ENCODE results near the gene SEMA3G.
A peak's percentile ranks its signal among the peaks of the same experiment; 100 is the strongest.

SEMA3G gene

GRCh38 chr3:52402706-52403270 is 42.1 kb downstream of the SEMA3G start:
- DNase-seq (ENCODE audit: insufficient read length), result peak; percentile 12
- FAIRE-seq, result no peak
- TF ChIP-seq POLR2AphosphoS5 (IDR thresholded peaks at IDR 0.05; ENCODE audit: low read depth, low read length) (no peak), POLR2A (IDR thresholded peaks at IDR 0.05; ENCODE audit: low read depth, low read length) (no peak; the same call in 1 of the 2 replicates), TAF1 (IDR thresholded peaks at IDR 0.05; ENCODE audit: borderline replicate concordance, low read depth, low read length) (no peak)

- DNase-seq (ENCODE audit: insufficient read length), result no peak
- TF ChIP-seq TAF1 (IDR thresholded peaks at IDR 0.05; ENCODE audit: borderline replicate concordance, low read depth, low read length) (no peak), POLR2A (IDR thresholded peaks at IDR 0.05; ENCODE audit: low read depth, low read length) (no peak), POLR2AphosphoS5 (IDR thresholded peaks at IDR 0.05; ENCODE audit: low read depth, low read length) (no peak)
- no peak for FAIRE-seq
These were observed 42.8 kb downstream of the SEMA3G start for GRCh38 chr3:52402101-52402521.

- no peak for DNase-seq (ENCODE audit: insufficient read length)
- no peak for FAIRE-seq
- TF ChIP-seq TAF1 (IDR thresholded peaks at IDR 0.05; ENCODE audit: borderline replicate concordance, low read depth, low read length), result no peak
- no peak for TF ChIP-seq POLR2AphosphoS5 (IDR thresholded peaks at IDR 0.05; ENCODE audit: low read depth, low read length)
- no peak for TF ChIP-seq POLR2A (IDR thresholded peaks at IDR 0.05; ENCODE audit: low read depth, low read length)
These were observed 43.4 kb downstream of the SEMA3G start for GRCh38 chr3:52401551-52401950.

GRCh38 chr3:52401021-52401420 is 43.9 kb downstream of the SEMA3G start:
- DNase-seq (ENCODE audit: insufficient read length) (no peak), FAIRE-seq (no peak)
- TF ChIP-seq TAF1 (IDR thresholded peaks at IDR 0.05; ENCODE audit: borderline replicate concordance, low read depth, low read length) (no peak), POLR2A (IDR thresholded peaks at IDR 0.05; ENCODE audit: low read depth, low read length) (no peak), POLR2AphosphoS5 (IDR thresholded peaks at IDR 0.05; ENCODE audit: low read depth, low read length) (no peak)

- DNase-seq (ENCODE audit: insufficient read length) (no peak), FAIRE-seq (no peak)
- TF ChIP-seq POLR2AphosphoS5 (IDR thresholded peaks at IDR 0.05; ENCODE audit: low read depth, low read length) (no peak), TAF1 (IDR thresholded peaks at IDR 0.05; ENCODE audit: borderline replicate concordance, low read depth, low read length) (no peak), POLR2A (IDR thresholded peaks at IDR 0.05; ENCODE audit: low read depth, low read length) (no peak)
These were observed 44.6 kb downstream of the SEMA3G start for GRCh38 chr3:52400275-52400793.

- no peak for FAIRE-seq
- TF ChIP-seq TAF1 (IDR thresholded peaks at IDR 0.05; ENCODE audit: borderline replicate concordance, low read depth, low read length) (no peak), POLR2A (IDR thresholded peaks at IDR 0.05; ENCODE audit: low read depth, low read length) (no peak)
- DNase-seq (ENCODE audit: insufficient read length), result no peak
These were observed 45.3 kb downstream of the SEMA3G start for GRCh38 chr3:52399593-52399992.

GRCh38 chr3:52399131-52399530 is 45.8 kb downstream of the SEMA3G start:
- DNase-seq (ENCODE audit: insufficient read length) (no peak), FAIRE-seq (no peak)
- TF ChIP-seq POLR2A (IDR thresholded peaks at IDR 0.05; ENCODE audit: low read depth, low read length) (no peak; the same call in 1 of the 2 replicates), TAF1 (IDR thresholded peaks at IDR 0.05; ENCODE audit: borderline replicate concordance, low read depth, low read length) (no peak)

GRCh38 chr3:52398670-52399081 is 46.2 kb downstream of the SEMA3G start:
- DNase-seq (ENCODE audit: insufficient read length), result no peak
- no peak for FAIRE-seq
- TF ChIP-seq POLR2A (IDR thresholded peaks at IDR 0.05; ENCODE audit: low read depth, low read length) (no peak; the same call in 1 of the 2 replicates), TAF1 (IDR thresholded peaks at IDR 0.05; ENCODE audit: borderline replicate concordance, low read depth, low read length) (no peak), POLR2AphosphoS5 (IDR thresholded peaks at IDR 0.05; ENCODE audit: low read depth, low read length) (0 out of 2 replicates have a peak, but pooled peaks have one; percentile 44)

- TF ChIP-seq POLR2AphosphoS5 (IDR thresholded peaks at IDR 0.05; ENCODE audit: low read depth, low read length) (no peak), TAF1 (IDR thresholded peaks at IDR 0.05; ENCODE audit: borderline replicate concordance, low read depth, low read length) (no peak), POLR2A (IDR thresholded peaks at IDR 0.05; ENCODE audit: low read depth, low read length) (no peak)
- FAIRE-seq, result no peak
- no peak for DNase-seq (ENCODE audit: insufficient read length)
These were observed 47.1 kb downstream of the SEMA3G start for GRCh38 chr3:52397676-52398399.

- FAIRE-seq, result no peak
- DNase-seq (ENCODE audit: insufficient read length), result no peak
- TF ChIP-seq POLR2AphosphoS5 (IDR thresholded peaks at IDR 0.05; ENCODE audit: low read depth, low read length) (no peak), POLR2A (IDR thresholded peaks at IDR 0.05; ENCODE audit: low read depth, low read length) (peak; percentile 34; the same call in 1 of the 2 replicates), TAF1 (IDR thresholded peaks at IDR 0.05; ENCODE audit: borderline replicate concordance, low read depth, low read length) (no peak)
These were observed 47.9 kb downstream of the SEMA3G start for GRCh38 chr3:52396907-52397591.
